Measurements from ENCODE around the gene HUNK.
A peak's percentile ranks its signal among the peaks of the same experiment; 100 is the strongest.
"Not testable (repeated sequence)": the region's sequence is repeated elsewhere in the genome, so short reads cannot be mapped to it uniquely, and the experiment has no call there.

The HUNK gene

GRCh38 chr21:31872452-31873274, at the start of gene HUNK:
HUNK (plus strand) TSS chr21:31873020; CDS start chr21:31873675, 655 bp downstream.
- DNase-seq = no peak

GRCh38 chr21:31829736-31830472, 42.9 kb upstream of the HUNK start:
- no peak for DNase-seq

GRCh38 chr21:31830701-31831100, 42.1 kb upstream of the HUNK start:
- DNase-seq = no peak

GRCh38 chr21:31837041-31837440, 35.8 kb upstream of the HUNK start:
- no peak for DNase-seq

GRCh38 chr21:31837618-31838390, 35.0 kb upstream of the HUNK start:
- no peak for DNase-seq

GRCh38 chr21:31838586-31839355, 34.0 kb upstream of the HUNK start:
- DNase-seq = no peak

GRCh38 chr21:31844206-31844605, 28.6 kb upstream of the HUNK start:
- DNase-seq = no peak

GRCh38 chr21:31845151-31845729, 27.6 kb upstream of the HUNK start:
- no peak for DNase-seq

- no peak for DNase-seq
Measured at GRCh38 chr21:31846690-31847089, 26.1 kb upstream of the HUNK start.

GRCh38 chr21:31847761-31848160, 25.1 kb upstream of the HUNK start:
- no peak for DNase-seq

GRCh38 chr21:31848326-31848985, 24.4 kb upstream of the HUNK start:
- DNase-seq = no peak

- no peak for DNase-seq
Measured at GRCh38 chr21:31850886-31851285, 21.9 kb upstream of the HUNK start.

- no peak for DNase-seq
Measured at GRCh38 chr21:31855180-31855579, 17.6 kb upstream of the HUNK start.

- DNase-seq = no peak
Measured at GRCh38 chr21:31857096-31857495, 15.7 kb upstream of the HUNK start.

GRCh38 chr21:31857631-31858030, 15.2 kb upstream of the HUNK start:
- DNase-seq = not testable (repeated sequence)

- no peak for DNase-seq
Measured at GRCh38 chr21:31860851-31861250, 12.0 kb upstream of the HUNK start.

GRCh38 chr21:31862078-31862477, 10.7 kb upstream of the HUNK start:
- DNase-seq = no peak

- DNase-seq = no peak
Measured at GRCh38 chr21:31865429-31865970, 7.3 kb upstream of the HUNK start.

GRCh38 chr21:31866077-31866511, 6.7 kb upstream of the HUNK start:
- DNase-seq = peak; percentile 53 to 58

- DNase-seq = no peak
Measured at GRCh38 chr21:31869750-31870149, 3.1 kb upstream of the HUNK start.

GRCh38 chr21:31870472-31871193, 2.2 kb upstream of the HUNK start:
- no peak for DNase-seq
